Measurements from ENCODE around the gene SELL.

SELL gene

DNA sequence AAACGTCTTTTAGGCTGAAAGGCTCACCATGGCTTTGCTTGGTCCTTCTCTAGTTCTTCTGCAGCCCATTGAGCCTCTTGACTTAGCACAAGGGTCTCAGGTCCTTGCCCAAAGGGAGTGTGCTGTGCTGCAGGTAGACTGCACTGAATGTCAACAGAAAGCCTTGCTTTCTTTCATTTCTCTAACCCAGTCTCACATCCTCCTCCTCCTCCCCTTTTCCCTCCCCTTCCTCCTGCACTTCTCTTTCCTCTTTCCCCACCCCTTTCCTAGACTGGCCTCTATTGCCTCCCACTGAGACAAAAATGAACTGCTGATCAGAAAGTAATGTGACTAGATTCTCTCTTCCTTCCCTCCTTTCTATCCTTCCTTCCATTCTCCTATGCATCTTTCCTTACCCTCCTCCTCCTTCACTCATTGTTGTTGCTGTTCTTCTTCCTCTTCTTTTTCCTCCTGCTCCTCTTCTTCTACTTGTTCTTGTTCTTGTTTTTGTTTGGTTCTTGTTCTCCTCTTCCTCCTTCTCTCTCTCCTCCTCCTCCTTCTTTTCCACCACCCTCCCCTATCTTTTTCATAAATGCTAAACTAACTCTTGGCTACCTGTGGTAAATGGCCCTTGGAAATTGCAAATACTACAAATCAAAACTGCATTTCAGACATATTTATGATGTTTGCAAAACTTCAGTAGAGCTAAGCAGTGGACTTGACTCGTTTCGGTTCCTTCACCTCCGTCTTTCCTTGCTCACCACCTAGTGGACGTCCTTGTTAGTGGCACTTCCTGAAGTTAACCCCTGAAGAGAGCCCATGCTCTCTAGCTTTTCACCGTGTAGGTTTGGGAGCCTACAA lies at the start of gene SELL:
Gene SELL (minus strand): TSS at position 152 of the 840 bp plus-strand sequence. CDS start 122 bp downstream, at position 30.
- TF ChIP-seq, protein P1, sequence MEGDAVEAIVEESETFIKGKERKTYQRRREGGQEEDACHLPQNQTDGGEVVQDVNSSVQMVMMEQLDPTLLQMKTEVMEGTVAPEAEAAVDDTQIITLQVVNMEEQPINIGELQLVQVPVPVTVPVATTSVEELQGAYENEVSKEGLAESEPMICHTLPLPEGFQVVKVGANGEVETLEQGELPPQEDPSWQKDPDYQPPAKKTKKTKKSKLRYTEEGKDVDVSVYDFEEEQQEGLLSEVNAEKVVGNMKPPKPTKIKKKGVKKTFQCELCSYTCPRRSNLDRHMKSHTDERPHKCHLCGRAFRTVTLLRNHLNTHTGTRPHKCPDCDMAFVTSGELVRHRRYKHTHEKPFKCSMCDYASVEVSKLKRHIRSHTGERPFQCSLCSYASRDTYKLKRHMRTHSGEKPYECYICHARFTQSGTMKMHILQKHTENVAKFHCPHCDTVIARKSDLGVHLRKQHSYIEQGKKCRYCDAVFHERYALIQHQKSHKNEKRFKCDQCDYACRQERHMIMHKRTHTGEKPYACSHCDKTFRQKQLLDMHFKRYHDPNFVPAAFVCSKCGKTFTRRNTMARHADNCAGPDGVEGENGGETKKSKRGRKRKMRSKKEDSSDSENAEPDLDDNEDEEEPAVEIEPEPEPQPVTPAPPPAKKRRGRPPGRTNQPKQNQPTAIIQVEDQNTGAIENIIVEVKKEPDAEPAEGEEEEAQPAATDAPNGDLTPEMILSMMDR (conservative IDR thresholded peaks at IDR 0.05), result peak; percentile 87
- H3K27ac ChIP-seq, result peak within 1 kb of the TSS; percentile 30; the same call in 1 of the 2 replicates

DNA sequence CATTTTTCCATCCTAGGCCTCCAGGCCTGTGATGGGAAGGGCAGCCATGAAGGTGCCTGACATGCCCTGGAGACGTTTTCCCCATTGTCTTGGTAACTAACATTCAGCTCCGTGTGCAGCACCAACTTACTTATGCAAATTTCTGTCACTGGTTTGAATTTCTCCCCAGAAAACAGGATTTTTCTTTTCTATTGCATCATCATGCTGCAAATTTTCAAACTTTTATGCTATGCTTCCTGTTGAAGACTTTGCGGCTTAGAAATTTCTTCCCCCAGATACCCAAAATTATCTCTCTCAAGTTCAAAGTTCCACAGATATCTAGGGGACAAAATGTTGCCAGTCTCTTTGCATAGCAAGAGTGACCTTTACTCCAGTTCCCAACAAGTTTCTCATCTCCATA lies 47.6 kb upstream of the SELL start:
- H3K27ac ChIP-seq, result no peak overlapping the region
- TF ChIP-seq, protein P1 (conservative IDR thresholded peaks at IDR 0.05), result no peak

DNA sequence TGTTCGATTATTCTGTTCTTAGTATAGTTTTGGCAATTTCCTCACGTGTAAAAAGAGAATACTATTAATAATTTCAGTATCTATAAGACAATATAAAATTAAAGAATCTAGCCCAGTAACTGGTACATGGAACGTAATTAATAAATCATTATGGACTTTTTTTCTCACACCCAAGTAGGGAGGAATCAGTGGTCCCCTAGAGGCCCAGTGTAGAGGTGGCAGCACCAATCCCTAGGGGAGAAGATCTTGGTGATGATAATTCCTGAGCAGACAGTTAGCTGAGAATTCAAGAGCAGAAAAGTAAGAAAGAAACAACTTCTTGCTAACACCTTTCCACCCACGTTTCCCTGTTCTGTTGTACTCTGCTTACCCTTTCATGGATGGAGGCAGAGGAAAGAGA lies 42.1 kb upstream of the SELL start:
- TF ChIP-seq, protein P1 (conservative IDR thresholded peaks at IDR 0.05), result no peak
- H3K27ac ChIP-seq, result no peak overlapping the region

DNA sequence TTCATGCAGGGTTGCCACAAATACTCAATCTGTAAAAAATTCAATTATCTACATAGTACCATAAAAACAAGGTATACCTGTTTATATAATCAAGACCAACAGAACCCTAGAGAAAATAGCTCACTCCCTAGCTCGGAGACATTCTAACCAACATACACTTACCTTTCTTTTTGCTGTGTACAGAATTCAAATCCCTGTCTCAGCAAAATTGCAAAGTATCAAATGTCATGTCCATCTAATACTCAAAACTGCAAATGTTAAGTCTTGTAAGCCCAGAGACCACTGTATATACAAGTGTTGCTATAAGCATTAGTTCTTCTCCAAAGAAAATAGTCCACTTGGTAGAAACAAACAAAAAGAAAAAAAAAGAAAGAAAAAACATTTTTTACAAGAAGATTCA lies 38.6 kb upstream of the SELL start:
- H3K27ac ChIP-seq, result no peak overlapping the region
- TF ChIP-seq, protein P1 (conservative IDR thresholded peaks at IDR 0.05), result no peak

DNA sequence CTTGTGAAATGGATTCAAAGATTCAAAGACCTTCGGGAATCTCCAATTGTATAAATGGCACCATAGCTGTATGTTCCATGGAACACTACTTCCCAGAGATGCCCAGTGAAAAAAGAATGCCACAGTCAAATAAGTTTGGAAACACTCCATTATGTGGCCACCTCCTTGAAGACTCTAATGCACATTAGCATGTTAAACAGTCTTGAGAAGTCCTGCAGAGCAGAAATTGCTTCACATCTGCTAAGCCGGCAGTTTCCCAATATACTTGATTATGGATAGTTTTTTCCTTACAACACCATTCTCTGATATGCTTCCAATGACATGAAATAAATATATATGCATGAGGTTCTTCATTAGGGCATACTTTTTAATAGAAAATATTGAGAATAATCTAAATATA lies 35.1 kb upstream of the SELL start:
- no peak overlapping the region for H3K27ac ChIP-seq
- TF ChIP-seq, protein P1 (conservative IDR thresholded peaks at IDR 0.05), result no peak

DNA sequence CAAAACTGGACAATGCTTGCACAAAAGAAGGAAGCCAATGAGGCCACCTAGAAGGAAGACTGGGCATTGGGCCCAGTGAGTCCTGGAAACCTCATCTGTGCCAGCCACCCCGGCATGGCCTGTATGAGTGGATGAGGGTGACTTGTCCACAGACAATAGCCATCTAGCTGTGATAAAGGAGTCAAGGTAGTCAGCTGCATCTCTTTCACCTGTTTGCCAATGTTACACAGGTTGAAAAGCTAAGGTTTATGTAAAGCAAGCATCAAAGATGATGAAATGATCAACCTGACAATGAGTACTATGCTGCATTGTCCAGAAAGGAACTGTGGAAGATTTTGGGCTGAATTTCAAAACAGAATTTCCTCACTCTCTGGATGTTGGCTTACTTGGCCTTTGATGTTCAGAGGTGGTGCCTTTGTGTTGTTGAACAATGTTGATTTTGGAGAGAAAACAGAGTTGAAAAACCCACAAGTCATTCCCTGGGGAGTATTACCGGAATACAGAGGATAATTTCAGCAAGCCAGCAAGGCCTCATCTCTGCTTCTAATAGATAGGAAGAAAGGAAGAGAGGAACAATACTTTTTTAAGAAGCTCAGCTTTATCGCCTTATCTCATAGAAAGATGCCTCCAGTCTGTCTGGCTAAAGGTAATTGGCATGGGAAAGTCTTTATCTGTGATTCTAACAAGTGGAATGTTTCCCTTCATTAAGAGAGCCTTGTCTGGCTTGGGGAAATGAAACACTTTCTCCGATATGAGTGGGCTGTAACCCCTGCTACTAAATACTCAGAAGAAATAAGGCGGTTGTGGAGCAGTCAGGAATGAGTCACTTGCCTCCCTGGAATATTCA lies 33.8 kb upstream of the SELL start:
- H3K27ac ChIP-seq, result no peak overlapping the region
- TF ChIP-seq, protein P1 (conservative IDR thresholded peaks at IDR 0.05), result no peak

All from VCaP (cell line).